Measurements from ENCODE around the gene FIGNL1.

- TF ChIP-seq CTCF (IDR thresholded peaks at IDR 0.05) (no peak), EZH2 (IDR thresholded peaks at IDR 0.05; ENCODE audit: borderline replicate concordance, insufficient read depth, low read depth, low read length, poor library complexity, severe bottlenecking) (no peak)
These were observed 41.1 kb upstream of the FIGNL1 start for GRCh38 chr7:50491209-50491608.

Data from B cell (primary cell).